NCI-H2196 treated with DMSO at 0.1 percent for 48 hours (cell line): Measurements from ENCODE around the gene ENO2.

Experiments
- DNase-seq: peaks from one replicate; lab custom pipeline; 2025; ENCODE audit not compliant: unreplicated experiment; lab: John Stamatoyannopoulos, UW

Gene ENO2

DNA sequence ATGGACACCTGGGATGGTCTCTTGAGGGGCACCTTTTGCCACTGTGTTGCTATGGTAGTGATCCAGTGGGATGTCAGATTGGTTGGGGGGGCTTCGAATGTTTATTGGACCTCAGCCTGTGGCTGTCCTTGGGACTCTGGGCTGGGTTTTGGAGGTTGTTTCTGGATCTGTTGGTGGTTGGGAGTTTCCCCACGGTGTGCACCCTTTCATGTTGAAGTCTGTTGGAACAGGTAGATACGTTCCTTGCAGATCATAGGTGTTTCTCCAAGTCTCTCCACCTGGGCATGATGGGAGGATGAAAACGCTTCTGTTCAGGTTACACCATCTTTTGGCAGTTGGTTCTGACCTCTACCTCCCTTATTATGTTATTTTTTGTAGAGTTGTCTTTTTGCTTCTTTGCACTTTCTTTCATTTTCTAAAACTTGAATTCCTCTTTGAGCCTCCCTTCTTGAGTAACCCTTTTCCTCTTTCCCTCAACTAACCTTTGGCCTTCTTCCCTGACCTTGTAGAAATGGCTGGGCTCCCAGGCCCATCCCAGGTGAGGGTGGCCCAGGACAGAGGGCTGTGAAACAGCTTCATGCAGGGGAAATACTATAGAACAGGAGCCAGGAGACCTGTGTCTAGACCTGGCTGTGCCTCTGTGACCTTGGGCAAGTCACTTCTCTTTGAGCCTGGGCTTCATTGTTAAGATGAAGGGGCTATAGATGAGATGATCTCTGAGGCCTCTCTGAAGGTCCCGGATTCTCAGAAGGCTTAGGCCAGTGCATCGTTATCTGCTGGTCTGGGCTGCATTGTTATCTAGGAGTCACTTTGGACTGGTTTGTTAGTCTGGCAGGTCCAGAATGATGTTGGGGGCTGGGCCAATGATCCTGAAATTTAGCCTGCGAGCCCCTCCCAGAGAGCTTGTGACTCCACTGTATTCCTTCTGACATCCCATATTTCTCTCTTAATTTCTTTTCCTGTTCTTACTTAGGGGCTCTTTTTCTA lies 15.4 kb downstream of the ENO2 start:
- no peak for DNase-seq

DNA sequence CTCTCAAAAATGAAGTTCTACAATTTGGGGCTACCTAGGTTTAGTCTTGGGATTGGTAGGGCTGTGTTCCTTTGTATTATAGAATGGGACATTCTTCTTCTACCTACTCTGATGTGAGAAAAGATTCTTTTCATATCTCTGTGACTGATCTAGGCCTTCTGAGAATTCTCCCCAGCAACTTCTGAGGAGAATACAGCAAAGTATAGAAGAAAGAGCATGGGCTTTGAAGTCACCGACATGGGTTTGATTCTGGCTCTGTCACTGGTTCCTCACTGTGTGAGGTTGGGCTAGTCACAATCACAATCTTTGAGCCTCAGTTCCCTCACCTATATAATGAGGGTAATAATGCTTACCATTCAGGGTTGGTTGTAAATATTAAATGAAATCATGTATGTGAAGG lies 18.4 kb downstream of the ENO2 start:
- no peak for DNase-seq

GRCh38 chr12:6934110-6934509 lies 19.7 kb downstream of the ENO2 start:
- no peak for DNase-seq

- DNase-seq = no peak
Observed at GRCh38 chr12:6935371-6936193, 21.2 kb downstream of the ENO2 start.

DNA sequence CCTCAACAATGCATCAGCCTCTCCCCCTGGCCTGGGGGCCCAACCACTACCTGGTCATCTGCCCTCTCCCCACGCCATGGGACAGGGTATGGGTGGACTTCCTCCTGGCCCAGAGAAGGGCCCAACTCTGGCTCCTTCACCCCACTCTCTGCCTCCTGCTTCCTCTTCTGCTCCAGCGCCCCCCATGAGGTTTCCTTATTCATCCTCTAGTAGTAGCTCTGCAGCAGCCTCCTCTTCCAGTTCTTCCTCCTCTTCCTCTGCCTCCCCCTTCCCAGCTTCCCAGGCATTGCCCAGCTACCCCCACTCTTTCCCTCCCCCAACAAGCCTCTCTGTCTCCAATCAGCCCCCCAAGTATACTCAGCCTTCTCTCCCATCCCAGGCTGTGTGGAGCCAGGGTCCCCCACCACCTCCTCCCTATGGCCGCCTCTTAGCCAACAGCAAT lies 21.8 kb downstream of the ENO2 start:
- no peak for DNase-seq

GRCh38 chr12:6936636-6937480 lies 22.5 kb downstream of the ENO2 start:
- DNase-seq = no peak

GRCh38 chr12:6937481-6938352 lies 23.3 kb downstream of the ENO2 start:
- peak; percentile 70 for DNase-seq

GRCh38 chr12:6938353-6939190 lies 24.2 kb downstream of the ENO2 start:
- no peak for DNase-seq

- no peak for DNase-seq
Observed at GRCh38 chr12:6939191-6939540, 24.8 kb downstream of the ENO2 start.

DNA sequence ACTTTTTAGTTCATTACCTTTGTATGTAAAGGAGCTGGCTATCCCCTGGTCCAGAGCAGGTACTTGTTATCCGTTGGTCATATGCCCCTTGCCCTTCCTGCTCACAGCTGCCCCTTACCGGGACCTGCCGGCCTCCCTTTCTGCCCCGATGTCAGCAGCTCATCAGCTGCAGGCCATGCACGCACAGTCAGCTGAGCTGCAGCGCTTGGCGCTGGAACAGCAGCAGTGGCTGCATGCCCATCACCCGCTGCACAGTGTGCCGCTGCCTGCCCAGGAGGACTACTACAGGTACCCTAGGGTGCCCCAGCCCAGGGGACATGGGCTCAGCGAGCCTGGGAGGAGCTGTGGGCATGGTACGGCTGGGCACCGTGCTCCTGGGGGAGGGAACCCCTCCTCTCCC lies 26.9 kb downstream of the ENO2 start:
- no peak for DNase-seq

DNA sequence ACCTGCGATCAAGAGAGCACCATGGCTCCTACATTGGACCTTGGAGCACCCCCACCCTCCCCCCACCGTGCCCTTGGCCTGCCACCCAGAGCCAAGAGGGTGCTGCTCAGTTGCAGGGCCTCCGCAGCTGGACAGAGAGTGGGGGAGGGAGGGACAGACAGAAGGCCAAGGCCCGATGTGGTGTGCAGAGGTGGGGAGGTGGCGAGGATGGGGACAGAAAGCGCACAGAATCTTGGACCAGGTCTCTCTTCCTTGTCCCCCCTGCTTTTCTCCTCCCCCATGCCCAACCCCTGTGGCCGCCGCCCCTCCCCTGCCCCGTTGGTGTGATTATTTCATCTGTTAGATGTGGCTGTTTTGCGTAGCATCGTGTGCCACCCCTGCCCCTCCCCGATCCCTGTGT lies 27.4 kb downstream of the ENO2 start:
- DNase-seq = no peak

DNA sequence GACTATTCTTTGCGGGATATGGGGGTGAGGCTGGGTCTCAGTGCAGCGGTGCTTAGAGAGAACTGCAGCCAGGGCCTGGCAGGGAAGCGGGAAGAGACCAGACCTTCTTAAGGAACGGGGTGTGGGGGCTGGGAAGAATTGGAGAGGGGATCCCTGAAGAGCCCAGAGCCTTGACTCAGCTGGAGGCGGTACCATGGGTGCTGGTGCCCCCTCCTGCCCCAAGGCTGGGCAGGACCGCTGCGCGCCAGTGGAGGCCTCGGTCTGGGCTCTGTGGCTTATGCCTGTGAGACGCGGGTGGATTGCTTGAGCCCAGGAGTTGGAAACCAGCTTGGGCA lies 27.9 kb downstream of the ENO2 start:
- DNase-seq = no peak

- peak; percentile 20 for DNase-seq
Observed at GRCh38 chr12:6943389-6943721, 29.0 kb downstream of the ENO2 start.

GRCh38 chr12:6943722-6944380 lies 29.5 kb downstream of the ENO2 start, which contains the start of the genes C12orf57 and RNU7-1:
Gene C12orf57 (plus strand): TSS chr12:6944022. CDS start chr12:6944122, 100 bp downstream.
Gene RNU7-1 (plus strand): TSS chr12:6943816.
- DNase-seq = peak; percentile 18

- peak; percentile 75 for DNase-seq
Observed at GRCh38 chr12:6944381-6945186, 30.2 kb downstream of the ENO2 start.

- no peak for DNase-seq
Observed at GRCh38 chr12:6945613-6946012, 31.2 kb downstream of the ENO2 start.

GRCh38 chr12:6946033-6946919 lies 31.9 kb downstream of the ENO2 start:
- DNase-seq = peak; percentile 80
